NT2/D1 (cell line): ENCODE data around the gene QPCT.

Source experiments
- SUZ12 ChIP-seq: IDR thresholded peaks from 2 replicates; pipeline ENCODE4 v1.6.1; 2011; ENCODE audit not compliant: insufficient read length, insufficient read depth; ENCODE audit errors: extremely low read depth
- YY1 ChIP-seq: IDR thresholded peaks from 2 replicates; pipeline ENCODE4 v1.6.1; 2011; ENCODE audit not compliant: insufficient read length, insufficient read depth
- ZNF274 ChIP-seq: IDR thresholded peaks from 2 replicates; pipeline ENCODE4 v1.6.1; 2011; ENCODE audit warnings: mild to moderate bottlenecking, low read depth, low read length

DNA sequence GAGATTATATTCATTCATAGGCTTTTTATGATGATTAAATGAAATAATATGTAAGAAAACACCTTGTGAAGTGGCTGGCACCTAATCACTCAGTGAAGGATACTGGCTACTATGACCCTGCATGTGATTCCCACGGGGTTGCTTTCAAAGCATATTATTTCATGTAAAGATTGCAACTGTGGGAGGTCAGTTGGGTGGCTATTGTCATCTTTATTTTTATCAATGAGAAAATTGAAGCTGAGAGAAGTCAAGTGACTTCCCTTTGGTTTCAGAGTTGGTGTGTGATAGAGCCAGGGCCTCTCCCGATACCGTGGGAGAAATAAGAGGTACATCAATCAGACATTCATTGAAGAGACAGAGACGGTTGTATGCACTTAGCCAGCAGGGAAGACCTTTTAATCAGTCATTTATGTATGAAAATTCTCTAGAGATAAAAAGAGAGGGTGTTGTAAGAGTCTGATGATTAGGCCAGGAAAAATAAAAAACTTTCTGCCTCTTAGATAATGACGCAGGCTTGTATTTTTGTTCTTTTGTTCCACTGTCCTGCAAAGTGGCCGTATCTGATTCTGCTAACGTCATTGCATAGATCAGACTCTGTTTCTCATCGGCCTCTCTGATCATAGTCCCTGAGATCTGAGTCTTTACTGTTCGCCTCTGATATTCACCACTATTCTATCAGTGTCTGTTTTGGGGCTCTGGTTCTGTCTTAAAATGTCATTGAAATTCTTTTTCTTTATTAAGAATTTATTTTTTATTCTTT lies 50.5 kb downstream of the QPCT start:
- TF ChIP-seq SUZ12 (no peak), ZNF274 (no peak), YY1 (no peak)
